ENCODE data around the gene USP32. TPM values are rescaled to one million over a fixed set of nuclear protein-coding genes. Genes with fewer than 3 reads are reported as not detected.
"Not testable (repeated sequence)": the region's sequence is repeated elsewhere in the genome, so short reads cannot be mapped to it uniquely, and the experiment has no call there.

The USP32 gene
- total and polyA plus RNA-seq, 4 donors: 46.6 to 103 (median 52.1) TPM

DNA sequence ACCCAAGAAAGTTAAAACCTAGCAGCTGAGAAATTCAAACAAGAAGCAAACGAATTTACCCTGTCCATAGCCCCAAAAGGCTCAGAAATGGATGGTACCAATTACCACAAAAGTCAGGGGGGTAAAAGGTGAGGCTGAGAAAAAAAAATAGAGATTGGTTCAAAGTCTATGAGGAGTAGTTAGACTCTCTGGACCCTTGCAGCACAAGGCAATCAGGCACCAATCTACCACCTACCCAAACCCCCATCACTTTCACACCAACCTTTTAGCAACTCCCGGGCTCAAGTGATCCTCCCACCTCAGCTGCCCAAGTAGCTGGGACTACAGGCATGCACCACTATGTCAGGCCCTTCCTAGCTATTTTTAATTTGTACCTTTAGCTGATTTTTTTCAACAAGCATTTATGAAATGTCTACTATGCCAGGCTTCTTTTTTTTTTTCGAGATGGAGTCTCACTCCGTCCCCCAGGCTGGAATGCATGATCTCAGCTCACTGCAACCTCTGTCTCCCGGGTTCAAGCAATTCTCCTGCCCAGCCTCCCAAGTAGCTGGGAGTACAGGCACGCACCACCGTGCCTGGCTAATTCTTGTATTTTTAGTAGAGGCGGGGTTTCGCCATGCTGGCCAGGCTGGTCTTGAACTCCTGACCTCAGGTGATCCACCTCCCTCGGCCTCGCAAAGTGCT is 40.8 kb downstream of the USP32 start:
- H3K36me3 ChIP-seq (ENCODE audit: control insufficient read depth, insufficient read depth, low read length): no peaks in the 10 kb centered on the region
- no peaks in the 10 kb centered on the region for H3K4me1 ChIP-seq (ENCODE audit: control insufficient read depth, insufficient read depth, low read length)
- H3K4me3 ChIP-seq (ENCODE audit: low read depth, low read length): no peak overlapping the region
- H3K27ac ChIP-seq (ENCODE audit: low read depth, low read length): no peak overlapping the region
- WGBS (ENCODE audit: insufficient coverage): 90% methylated on average over 8 of the region's 11 CpGs
- H3K9me3 ChIP-seq (ENCODE audit: control insufficient read depth, insufficient read depth, low read length): no peaks in the 10 kb centered on the region
- H3K27me3 ChIP-seq (ENCODE audit: control insufficient read depth, insufficient read depth, low read length): no peaks in the 10 kb centered on the region
- no peak for DNase-seq (ENCODE audit: low read depth in 4 of 6, low spot score in 6 of 6)

DNA sequence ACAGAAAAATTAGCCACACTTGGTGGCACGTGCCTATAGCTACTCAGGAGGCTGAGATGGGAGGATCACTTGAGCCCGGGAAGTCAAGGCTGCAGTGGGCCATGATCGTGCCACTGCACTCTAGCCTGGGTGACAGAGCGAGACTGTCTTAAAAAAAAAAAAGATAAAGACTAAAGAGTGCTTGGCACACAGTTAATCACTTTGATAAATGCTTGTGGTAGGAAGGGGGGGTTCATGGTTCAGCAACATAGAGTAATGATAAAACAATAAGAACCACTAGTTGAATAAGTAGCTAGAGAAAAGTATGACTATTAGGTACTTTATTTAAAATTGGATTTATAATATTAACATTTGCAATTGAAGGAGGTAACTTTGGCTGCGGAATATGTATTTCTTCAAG is 43.3 kb downstream of the USP32 start:
- DNase-seq (ENCODE audit: low read depth in 4 of 6, low spot score in 6 of 6): no peak
- no peaks in the 10 kb centered on the region for H3K4me1 ChIP-seq (ENCODE audit: control insufficient read depth, insufficient read depth, low read length)
- WGBS (ENCODE audit: insufficient coverage): 96% methylated on average over 4 of the region's 5 CpGs
- H3K27ac ChIP-seq (ENCODE audit: low read depth, low read length): no peak overlapping the region
- no peak overlapping the region for H3K4me3 ChIP-seq (ENCODE audit: low read depth, low read length)
- H3K9me3 ChIP-seq (ENCODE audit: control insufficient read depth, insufficient read depth, low read length): no peaks in the 10 kb centered on the region
- no peaks in the 10 kb centered on the region for H3K36me3 ChIP-seq (ENCODE audit: control insufficient read depth, insufficient read depth, low read length)
- H3K27me3 ChIP-seq (ENCODE audit: control insufficient read depth, insufficient read depth, low read length): no peaks in the 10 kb centered on the region

DNA sequence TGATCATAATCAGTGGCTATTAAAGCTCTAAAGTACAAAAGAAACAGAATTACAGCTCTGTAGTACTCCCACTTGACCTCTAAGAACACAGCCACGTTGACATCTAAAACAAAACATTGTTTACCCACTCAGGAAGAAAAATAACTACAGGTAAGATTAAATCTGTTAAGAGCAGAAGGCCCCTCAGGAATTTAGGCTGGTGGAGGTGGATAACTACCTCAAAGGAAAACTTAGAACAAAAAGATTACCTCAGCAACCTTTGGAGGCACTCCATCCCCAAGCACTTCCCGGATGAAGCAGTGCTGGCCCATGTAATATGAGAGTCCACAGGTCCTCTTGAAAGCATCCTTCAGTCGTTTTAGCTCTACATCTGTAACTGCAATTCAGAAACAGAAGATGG is 46.7 kb downstream of the USP32 start:
- no CpG with 5 or more reads among the region's 3 CpGs for WGBS (ENCODE audit: insufficient coverage)
- H3K4me1 ChIP-seq (ENCODE audit: control insufficient read depth, insufficient read depth, low read length): no peaks in the 10 kb centered on the region
- no peak overlapping the region for H3K27ac ChIP-seq (ENCODE audit: low read depth, low read length)
- no peaks in the 10 kb centered on the region for H3K9me3 ChIP-seq (ENCODE audit: control insufficient read depth, insufficient read depth, low read length)
- peaks cover 4% of the 10 kb centered on the region for H3K36me3 ChIP-seq (ENCODE audit: control insufficient read depth, insufficient read depth, low read length)
- no peak overlapping the region for H3K4me3 ChIP-seq (ENCODE audit: low read depth, low read length)
- no peaks in the 10 kb centered on the region for H3K27me3 ChIP-seq (ENCODE audit: control insufficient read depth, insufficient read depth, low read length)
- no peak for DNase-seq (ENCODE audit: low read depth in 4 of 6, low spot score in 6 of 6)

DNA sequence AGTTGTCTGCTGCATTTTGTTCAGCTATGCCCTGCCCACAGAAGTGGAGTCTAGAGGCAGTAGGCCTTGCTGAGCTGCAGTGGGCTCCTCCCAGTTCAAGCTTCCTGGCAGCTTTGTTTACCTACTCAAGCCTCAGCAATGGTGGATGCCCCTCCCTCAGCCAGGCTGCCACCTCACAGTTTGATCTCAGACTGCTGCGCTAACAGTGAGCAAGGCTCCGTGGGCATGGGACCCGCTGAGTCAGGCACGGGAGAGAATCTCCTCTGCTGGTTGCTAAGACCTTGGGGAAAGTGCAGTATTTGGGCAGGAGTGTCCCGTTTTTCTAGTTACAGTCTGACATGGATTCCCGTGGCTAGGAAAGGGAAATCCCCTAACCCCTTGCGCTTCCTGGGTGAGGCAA is 49.4 kb downstream of the USP32 start:
- H3K27ac ChIP-seq (ENCODE audit: low read depth, low read length); H3K4me3 ChIP-seq (ENCODE audit: low read depth, low read length); H3K4me1 ChIP-seq (ENCODE audit: control insufficient read depth, insufficient read depth, low read length); H3K36me3 ChIP-seq (ENCODE audit: control insufficient read depth, insufficient read depth, low read length); H3K9me3 ChIP-seq (ENCODE audit: control insufficient read depth, insufficient read depth, low read length); DNase-seq (ENCODE audit: low read depth in 4 of 6, low spot score in 6 of 6); H3K27me3 ChIP-seq (ENCODE audit: control insufficient read depth, insufficient read depth, low read length): not testable (repeated sequence)
- 100% methylated on average over 6 of the region's 7 CpGs for WGBS (ENCODE audit: insufficient coverage)

DNA sequence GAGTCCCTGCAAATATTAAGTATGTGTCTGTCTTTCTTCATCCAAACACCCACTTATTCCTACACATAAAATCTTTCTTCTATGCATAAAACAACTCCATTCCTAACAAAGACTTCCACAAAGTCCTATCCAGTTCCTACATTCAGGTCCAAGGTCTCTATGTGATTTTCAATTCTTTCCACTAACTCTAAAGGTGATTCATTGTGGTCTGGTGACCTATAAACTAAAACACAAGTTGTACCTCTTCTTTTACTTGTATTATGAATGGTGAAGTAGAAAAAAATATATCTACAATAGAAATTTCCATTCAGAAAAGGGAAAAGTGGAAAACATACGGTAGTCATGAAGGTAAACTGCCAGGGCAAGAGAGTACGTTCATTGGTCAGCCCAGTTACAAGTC is 56.6 kb downstream of the USP32 start:
- Histone ChIP-seq H3K27me3 (ENCODE audit: control insufficient read depth, insufficient read depth, low read length) (no peaks in the 10 kb centered on the region), H3K4me3 (ENCODE audit: low read depth, low read length) (no peak overlapping the region), H3K36me3 (ENCODE audit: control insufficient read depth, insufficient read depth, low read length) (peaks cover 7% of the 10 kb centered on the region), H3K27ac (ENCODE audit: low read depth, low read length) (no peak overlapping the region), H3K9me3 (ENCODE audit: control insufficient read depth, insufficient read depth, low read length) (no peaks in the 10 kb centered on the region), H3K4me1 (ENCODE audit: control insufficient read depth, insufficient read depth, low read length) (no peaks in the 10 kb centered on the region)
- no CpG with 5 or more reads among the region's 2 CpGs for WGBS (ENCODE audit: insufficient coverage)
- no peak for DNase-seq (ENCODE audit: low read depth in 4 of 6, low spot score in 6 of 6)

DNA sequence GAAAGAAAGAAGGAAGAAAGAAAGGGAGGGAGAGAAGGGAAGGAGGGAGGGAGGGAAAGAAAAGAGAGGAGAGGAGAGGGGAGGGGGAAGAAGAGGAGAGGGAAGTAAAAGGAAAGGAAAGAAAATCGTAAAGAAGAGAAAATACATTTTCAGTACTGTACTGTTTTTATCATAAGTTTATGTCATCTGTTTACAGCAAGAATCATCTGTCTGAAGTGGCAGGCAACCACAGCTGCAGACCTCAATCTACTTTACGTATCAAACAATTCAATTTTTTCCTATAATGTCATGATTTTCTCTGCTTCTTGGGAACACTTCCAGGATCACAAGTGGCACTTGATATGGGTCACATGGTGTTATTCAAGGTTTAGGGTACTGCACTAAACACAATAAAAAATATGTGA is 58.3 kb downstream of the USP32 start:
- H3K9me3 ChIP-seq (ENCODE audit: control insufficient read depth, insufficient read depth, low read length): no peaks in the 10 kb centered on the region
- no peak overlapping the region for H3K27ac ChIP-seq (ENCODE audit: low read depth, low read length)
- H3K4me1 ChIP-seq (ENCODE audit: control insufficient read depth, insufficient read depth, low read length): no peaks in the 10 kb centered on the region
- H3K4me3 ChIP-seq (ENCODE audit: low read depth, low read length): no peak overlapping the region
- WGBS (ENCODE audit: insufficient coverage): no CpG with 5 or more reads among the region's 2 CpGs
- no peak for DNase-seq (ENCODE audit: low read depth in 4 of 6, low spot score in 6 of 6)
- peaks cover 10% of the 10 kb centered on the region for H3K36me3 ChIP-seq (ENCODE audit: control insufficient read depth, insufficient read depth, low read length)
- no peaks in the 10 kb centered on the region for H3K27me3 ChIP-seq (ENCODE audit: control insufficient read depth, insufficient read depth, low read length)

DNA sequence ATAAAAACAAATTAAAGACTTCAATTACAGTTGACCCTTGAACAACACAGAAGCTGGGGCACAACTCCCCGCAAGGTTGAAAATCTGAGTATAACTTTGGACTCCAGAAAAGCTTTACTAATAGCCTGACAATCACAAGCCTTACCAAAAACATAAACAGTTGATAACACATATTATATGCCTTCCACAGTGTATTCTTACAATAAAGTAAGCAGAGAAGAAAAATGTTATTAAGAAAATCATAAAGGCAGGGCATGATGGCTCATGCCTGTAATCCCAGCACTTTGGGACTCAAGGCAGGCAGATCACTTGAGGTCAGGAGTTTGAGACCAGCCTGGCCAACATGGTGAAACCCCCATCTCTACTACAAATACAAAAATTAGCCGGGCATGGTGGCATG is 58.9 kb downstream of the USP32 start:
- H3K36me3 ChIP-seq (ENCODE audit: control insufficient read depth, insufficient read depth, low read length): peaks cover 13% of the 10 kb centered on the region
- H3K4me1 ChIP-seq (ENCODE audit: control insufficient read depth, insufficient read depth, low read length); DNase-seq (ENCODE audit: low read depth in 4 of 6, low spot score in 6 of 6); H3K27me3 ChIP-seq (ENCODE audit: control insufficient read depth, insufficient read depth, low read length); H3K9me3 ChIP-seq (ENCODE audit: control insufficient read depth, insufficient read depth, low read length); H3K27ac ChIP-seq (ENCODE audit: low read depth, low read length); H3K4me3 ChIP-seq (ENCODE audit: low read depth, low read length): not testable (repeated sequence)
- no CpG with 5 or more reads among the region's 2 CpGs for WGBS (ENCODE audit: insufficient coverage)

DNA sequence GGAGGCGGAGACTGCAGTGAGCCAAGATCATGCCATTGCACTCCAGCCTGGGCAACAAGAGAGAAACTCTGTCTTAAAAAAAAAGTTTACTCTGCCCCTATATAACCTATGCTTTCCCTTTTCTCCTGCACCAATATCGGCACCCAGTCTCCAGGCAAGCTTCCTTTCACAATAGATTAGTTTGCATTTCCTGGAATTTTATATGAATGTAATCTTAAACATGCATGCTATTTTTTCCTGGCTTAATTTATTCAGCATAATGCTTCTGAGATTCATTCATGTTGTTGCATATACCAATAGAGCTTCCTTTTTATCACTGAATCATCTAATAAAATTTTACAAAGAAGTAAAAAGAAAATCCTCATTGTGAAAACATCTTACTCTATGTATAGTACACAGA is 59.4 kb downstream of the USP32 start:
- WGBS (ENCODE audit: insufficient coverage): 100% methylated on average over 1 of the region's 2 CpGs
- Histone ChIP-seq H3K4me3 (ENCODE audit: low read depth, low read length) (no peak overlapping the region), H3K36me3 (ENCODE audit: control insufficient read depth, insufficient read depth, low read length) (peaks cover 16% of the 10 kb centered on the region), H3K27ac (ENCODE audit: low read depth, low read length) (no peak overlapping the region), H3K27me3 (ENCODE audit: control insufficient read depth, insufficient read depth, low read length) (no peaks in the 10 kb centered on the region), H3K4me1 (ENCODE audit: control insufficient read depth, insufficient read depth, low read length) (no peaks in the 10 kb centered on the region), H3K9me3 (ENCODE audit: control insufficient read depth, insufficient read depth, low read length) (no peaks in the 10 kb centered on the region)
- no peak for DNase-seq (ENCODE audit: low read depth in 4 of 6, low spot score in 6 of 6)

DNA sequence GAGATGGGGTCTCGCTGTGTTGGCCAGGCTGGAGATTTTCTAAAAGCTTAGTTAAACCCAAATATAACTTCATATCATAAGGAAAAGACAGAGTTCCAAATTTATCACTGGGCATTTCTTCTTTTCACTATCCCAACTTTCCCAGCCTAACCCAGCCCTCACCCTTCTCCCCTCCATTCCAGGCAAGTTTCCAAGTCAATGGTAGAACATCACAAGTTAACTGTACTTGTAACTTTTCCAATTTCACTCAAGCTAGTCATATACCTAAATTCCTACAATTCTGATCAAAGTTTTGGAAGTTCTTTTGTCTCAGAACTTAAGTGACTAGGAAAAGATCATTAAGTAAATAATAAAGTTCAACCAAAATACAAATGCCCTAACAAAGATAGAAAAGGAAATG is 61.2 kb downstream of the USP32 start:
- WGBS (ENCODE audit: insufficient coverage): no CpG with 5 or more reads among the region's 1 CpG
- Histone ChIP-seq H3K4me1 (ENCODE audit: control insufficient read depth, insufficient read depth, low read length) (no peaks in the 10 kb centered on the region), H3K27me3 (ENCODE audit: control insufficient read depth, insufficient read depth, low read length) (no peaks in the 10 kb centered on the region), H3K27ac (ENCODE audit: low read depth, low read length) (no peak overlapping the region), H3K36me3 (ENCODE audit: control insufficient read depth, insufficient read depth, low read length) (peaks cover 20% of the 10 kb centered on the region), H3K4me3 (ENCODE audit: low read depth, low read length) (no peak overlapping the region), H3K9me3 (ENCODE audit: control insufficient read depth, insufficient read depth, low read length) (no peaks in the 10 kb centered on the region)
- no peak for DNase-seq (ENCODE audit: low read depth in 4 of 6, low spot score in 6 of 6)

DNA sequence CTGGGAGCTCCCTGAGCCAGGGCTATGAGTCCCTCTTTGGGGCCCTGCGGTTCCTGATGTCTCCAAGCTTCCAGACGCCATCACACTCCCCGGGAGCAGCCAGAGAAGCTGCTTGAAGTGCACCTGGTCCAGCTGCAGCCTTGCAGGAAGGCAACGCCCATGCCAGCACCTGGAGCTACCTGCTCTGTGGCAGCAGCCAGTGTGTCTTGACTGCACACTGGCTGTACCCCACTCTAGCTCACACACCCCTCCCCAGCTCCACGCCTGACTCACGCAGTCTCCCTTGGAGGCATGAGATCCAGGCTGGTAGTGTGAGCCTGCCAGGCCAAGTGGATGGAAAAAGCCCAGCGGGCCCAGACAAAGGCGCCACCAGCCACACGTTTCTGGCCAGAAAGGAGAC is 63.3 kb downstream of the USP32 start:
- no peaks in the 10 kb centered on the region for H3K9me3 ChIP-seq (ENCODE audit: control insufficient read depth, insufficient read depth, low read length)
- peaks cover 20% of the 10 kb centered on the region for H3K36me3 ChIP-seq (ENCODE audit: control insufficient read depth, insufficient read depth, low read length)
- no peak for DNase-seq (ENCODE audit: low read depth in 4 of 6, low spot score in 6 of 6)
- no peaks in the 10 kb centered on the region for H3K4me1 ChIP-seq (ENCODE audit: control insufficient read depth, insufficient read depth, low read length)
- no peaks in the 10 kb centered on the region for H3K27me3 ChIP-seq (ENCODE audit: control insufficient read depth, insufficient read depth, low read length)
- 93% methylated on average over 7 of the region's 9 CpGs for WGBS (ENCODE audit: insufficient coverage)
- no peak overlapping the region for H3K4me3 ChIP-seq (ENCODE audit: low read depth, low read length)
- no peak overlapping the region for H3K27ac ChIP-seq (ENCODE audit: low read depth, low read length)
